WTC11 (cell line): ENCODE results near the gene CEBPZOS. TPM values are rescaled to one million over a fixed set of nuclear protein-coding genes. Genes with fewer than 3 reads are reported as not detected.

Experiments
- ATAC-seq: fragments of 200-7000 bp; cut with Tn5 transposase; 2 replicates; pipeline ENCODE4 v1.10.0; 2021; ENCODE audit warnings: mild to moderate bottlenecking, moderate library complexity
- CTCF ChIA-PET: fragments of 300-600 bp; sonication (Branson Sonifier 250); formaldehyde crosslinking; loops from one replicate; lab custom pipeline; 2021; ENCODE audit warnings: antibody characterized with exemption; lab: Charles Lee
- POLR2A ChIA-PET: fragments of 350-600 bp; sonication (Branson Sonifier 250); formaldehyde crosslinking; loops from one replicate; lab custom pipeline; 2021; ENCODE audit warnings: antibody characterized with exemption; lab: Charles Lee
- DNase-seq: peaks from one replicate; pipeline ENCODE4 v3.0.0; 2021; ENCODE audit warnings: low spot score
- H3K27ac Mint-ChIP-seq: 2 replicates; pipeline ENCODE4 v1.8.0; 2021; ENCODE audit warnings: mixed read lengths
- H3K27me3 Mint-ChIP-seq: 2 replicates; pipeline ENCODE4 v1.8.0; 2021; ENCODE audit warnings: low read depth, mild to moderate bottlenecking, moderate library complexity, mixed read lengths
- H3K36me3 Mint-ChIP-seq: 2 replicates; pipeline ENCODE4 v1.8.0; 2021; ENCODE audit warnings: mixed read lengths
- H3K4me1 Mint-ChIP-seq: 2 replicates; pipeline ENCODE4 v1.8.0; 2022; ENCODE audit warnings: mixed read lengths
- H3K4me3 Mint-ChIP-seq: 2 replicates; pipeline ENCODE4 v1.8.0; 2021; ENCODE audit warnings: mild to moderate bottlenecking, moderate library complexity, mixed read lengths
- H3K9me3 Mint-ChIP-seq: 2 replicates; pipeline ENCODE4 v1.8.0; 2021; ENCODE audit warnings: mixed read lengths
- ATF1 ChIP-seq: sonication (generic); formaldehyde crosslinking; IDR thresholded peaks from 2 replicates; pipeline ENCODE4 v1.8.1; 2023; ENCODE audit warnings: mild to moderate bottlenecking, moderate library complexity, missing genetic modification reagents
- ATF2 ChIP-seq: sonication (generic); formaldehyde crosslinking; IDR thresholded peaks from 2 replicates; pipeline ENCODE4 v1.8.1; 2022; ENCODE audit warnings: low read depth, missing genetic modification reagents, borderline replicate concordance
- CREM ChIP-seq: sonication (generic); formaldehyde crosslinking; IDR thresholded peaks from 2 replicates; pipeline ENCODE4 v1.8.1; 2022; ENCODE audit warnings: mild to moderate bottlenecking, missing genetic modification reagents, moderate library complexity
- ELF4 ChIP-seq: sonication (generic); formaldehyde crosslinking; IDR thresholded peaks from 2 replicates; pipeline ENCODE4 v1.8.1; 2022; ENCODE audit warnings: low read depth, mild to moderate bottlenecking, moderate library complexity, missing genetic modification reagents
- FOXJ3 ChIP-seq: sonication (generic); formaldehyde crosslinking; IDR thresholded peaks from 2 replicates; pipeline ENCODE4 v1.9.0; 2021; ENCODE audit warnings: missing genetic modification reagents, mild to moderate bottlenecking, borderline replicate concordance
- FOXK1 ChIP-seq: sonication (generic); formaldehyde crosslinking; IDR thresholded peaks from 2 replicates; pipeline ENCODE4 v1.8.0; 2022; ENCODE audit warnings: mild to moderate bottlenecking, moderate library complexity, missing genetic modification reagents
- GTF2I ChIP-seq: fragments of 250-450 bp; sonication (Bioruptor Pico); conservative IDR thresholded peaks from 2 replicates; pipeline ENCODE4 v1.4.0; 2021; ENCODE audit warnings: mild to moderate bottlenecking
- HMGA2 ChIP-seq: fragments of 250-450 bp; sonication (Bioruptor Pico); IDR thresholded peaks from 2 replicates; pipeline ENCODE4 v1.4.0; 2021; ENCODE audit warnings: mild to moderate bottlenecking, moderate library complexity
- IRF2 ChIP-seq: sonication (generic); formaldehyde crosslinking; IDR thresholded peaks from 2 replicates; pipeline ENCODE4 v1.8.0; 2022; ENCODE audit warnings: low read depth, missing genetic modification reagents, borderline replicate concordance
- JUN ChIP-seq: sonication (generic); formaldehyde crosslinking; IDR thresholded peaks from 2 replicates; pipeline ENCODE4 v1.8.0; 2023; ENCODE audit warnings: mild to moderate bottlenecking, missing genetic modification reagents
- NR2C2 ChIP-seq: sonication (generic); formaldehyde crosslinking; IDR thresholded peaks from 2 replicates; pipeline ENCODE4 v1.8.0; 2022; ENCODE audit warnings: mild to moderate bottlenecking, missing genetic modification reagents
- OVOL2 ChIP-seq: fragments of 250-450 bp; sonication (Bioruptor Pico); IDR thresholded peaks from 2 replicates; pipeline ENCODE4 v1.9.0; 2021; ENCODE audit warnings: mild to moderate bottlenecking, borderline replicate concordance
- SP1 ChIP-seq: sonication (generic); formaldehyde crosslinking; conservative IDR thresholded peaks from 2 replicates; pipeline ENCODE4 v1.8.1; 2022; ENCODE audit warnings: missing genetic modification reagents
- TEAD1 ChIP-seq: sonication (generic); formaldehyde crosslinking; IDR thresholded peaks from 2 replicates; pipeline ENCODE4 v1.8.0; 2022; ENCODE audit warnings: mild to moderate bottlenecking, missing genetic modification reagents
- ZNF121 ChIP-seq: sonication (generic); formaldehyde crosslinking; IDR thresholded peaks from 2 replicates; pipeline ENCODE4 v1.8.0; 2023; ENCODE audit warnings: missing genetic modification reagents
- ZNF263 ChIP-seq: sonication (generic); formaldehyde crosslinking; IDR thresholded peaks from 2 replicates; pipeline ENCODE4 v1.8.1; 2022; ENCODE audit warnings: low read depth, mild to moderate bottlenecking, moderate library complexity, missing genetic modification reagents
- ZNF671 ChIP-seq: fragments of 250-450 bp; sonication (Bioruptor Pico); IDR thresholded peaks from 2 replicates; pipeline ENCODE4 v1.8.0; 2021; ENCODE audit warnings: mild to moderate bottlenecking
- total RNA-seq: library from RNA; stranded (reverse); gene quantifications from 3 replicates; pipeline ENCODE4 v1.2.3, GENCODE V29; 2021
- TF ChIP-seq, protein P1 (sequence below): sonication (generic); formaldehyde crosslinking; IDR thresholded peaks from 2 replicates; pipeline ENCODE4 v1.8.1; 2022; ENCODE audit warnings: mild to moderate bottlenecking, moderate library complexity, missing genetic modification reagents
- TF ChIP-seq, protein P2 (sequence below): fragments of 250-450 bp; sonication (Bioruptor Pico); IDR thresholded peaks from 2 replicates; pipeline ENCODE4 v1.9.0; 2021; ENCODE audit warnings: mild to moderate bottlenecking, borderline replicate concordance
- TF ChIP-seq, protein P3 (sequence below): sonication (generic); formaldehyde crosslinking; IDR thresholded peaks from 2 replicates; pipeline ENCODE4 v1.8.1; 2023; ENCODE audit warnings: mild to moderate bottlenecking, missing genetic modification reagents, moderate library complexity
- TF ChIP-seq, protein P4 (sequence below): sonication (generic); formaldehyde crosslinking; IDR thresholded peaks from 2 replicates; pipeline ENCODE4 v1.8.1; 2023; ENCODE audit warnings: mild to moderate bottlenecking, missing genetic modification reagents
- TF ChIP-seq, protein P5 (sequence below): sonication (generic); formaldehyde crosslinking; IDR thresholded peaks from 2 replicates; pipeline ENCODE4 v1.8.1; 2022; ENCODE audit warnings: missing genetic modification reagents, borderline replicate concordance

The CEBPZOS gene
- total RNA-seq, 1 experiment from 2014 or later: 129 TPM

GRCh38 chr2:37215250-37215649, 19.0 kb downstream of the CEBPZOS start (continued):
- TF ChIP-seq IRF2 (no peak), OVOL2 (CRISPR knock-in tag) (no peak), HMGA2 (CRISPR knock-in tag) (no peak), GTF2I (CRISPR knock-in tag) (no peak), CREM (CRISPR knock-in tag) (no peak), ELF4 (no peak), ZNF671 (no peak), ATF1 (no peak), TEAD1 (CRISPR knock-in tag) (no peak), ATF2 (CRISPR knock-in tag) (no peak), JUN (CRISPR knock-in tag) (no peak), FOXJ3 (CRISPR knock-in tag) (no peak)
- TF ChIP-seq, protein P1, sequence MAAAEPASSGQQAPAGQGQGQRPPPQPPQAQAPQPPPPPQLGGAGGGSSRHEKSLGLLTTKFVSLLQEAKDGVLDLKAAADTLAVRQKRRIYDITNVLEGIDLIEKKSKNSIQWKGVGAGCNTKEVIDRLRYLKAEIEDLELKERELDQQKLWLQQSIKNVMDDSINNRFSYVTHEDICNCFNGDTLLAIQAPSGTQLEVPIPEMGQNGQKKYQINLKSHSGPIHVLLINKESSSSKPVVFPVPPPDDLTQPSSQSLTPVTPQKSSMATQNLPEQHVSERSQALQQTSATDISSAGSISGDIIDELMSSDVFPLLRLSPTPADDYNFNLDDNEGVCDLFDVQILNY (CRISPR knock-in tag): no peak
- TF ChIP-seq, protein P2, sequence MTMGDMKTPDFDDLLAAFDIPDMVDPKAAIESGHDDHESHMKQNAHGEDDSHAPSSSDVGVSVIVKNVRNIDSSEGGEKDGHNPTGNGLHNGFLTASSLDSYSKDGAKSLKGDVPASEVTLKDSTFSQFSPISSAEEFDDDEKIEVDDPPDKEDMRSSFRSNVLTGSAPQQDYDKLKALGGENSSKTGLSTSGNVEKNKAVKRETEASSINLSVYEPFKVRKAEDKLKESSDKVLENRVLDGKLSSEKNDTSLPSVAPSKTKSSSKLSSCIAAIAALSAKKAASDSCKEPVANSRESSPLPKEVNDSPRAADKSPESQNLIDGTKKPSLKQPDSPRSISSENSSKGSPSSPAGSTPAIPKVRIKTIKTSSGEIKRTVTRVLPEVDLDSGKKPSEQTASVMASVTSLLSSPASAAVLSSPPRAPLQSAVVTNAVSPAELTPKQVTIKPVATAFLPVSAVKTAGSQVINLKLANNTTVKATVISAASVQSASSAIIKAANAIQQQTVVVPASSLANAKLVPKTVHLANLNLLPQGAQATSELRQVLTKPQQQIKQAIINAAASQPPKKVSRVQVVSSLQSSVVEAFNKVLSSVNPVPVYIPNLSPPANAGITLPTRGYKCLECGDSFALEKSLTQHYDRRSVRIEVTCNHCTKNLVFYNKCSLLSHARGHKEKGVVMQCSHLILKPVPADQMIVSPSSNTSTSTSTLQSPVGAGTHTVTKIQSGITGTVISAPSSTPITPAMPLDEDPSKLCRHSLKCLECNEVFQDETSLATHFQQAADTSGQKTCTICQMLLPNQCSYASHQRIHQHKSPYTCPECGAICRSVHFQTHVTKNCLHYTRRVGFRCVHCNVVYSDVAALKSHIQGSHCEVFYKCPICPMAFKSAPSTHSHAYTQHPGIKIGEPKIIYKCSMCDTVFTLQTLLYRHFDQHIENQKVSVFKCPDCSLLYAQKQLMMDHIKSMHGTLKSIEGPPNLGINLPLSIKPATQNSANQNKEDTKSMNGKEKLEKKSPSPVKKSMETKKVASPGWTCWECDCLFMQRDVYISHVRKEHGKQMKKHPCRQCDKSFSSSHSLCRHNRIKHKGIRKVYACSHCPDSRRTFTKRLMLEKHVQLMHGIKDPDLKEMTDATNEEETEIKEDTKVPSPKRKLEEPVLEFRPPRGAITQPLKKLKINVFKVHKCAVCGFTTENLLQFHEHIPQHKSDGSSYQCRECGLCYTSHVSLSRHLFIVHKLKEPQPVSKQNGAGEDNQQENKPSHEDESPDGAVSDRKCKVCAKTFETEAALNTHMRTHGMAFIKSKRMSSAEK (CRISPR knock-in tag): no peak
- TF ChIP-seq, protein P3, sequence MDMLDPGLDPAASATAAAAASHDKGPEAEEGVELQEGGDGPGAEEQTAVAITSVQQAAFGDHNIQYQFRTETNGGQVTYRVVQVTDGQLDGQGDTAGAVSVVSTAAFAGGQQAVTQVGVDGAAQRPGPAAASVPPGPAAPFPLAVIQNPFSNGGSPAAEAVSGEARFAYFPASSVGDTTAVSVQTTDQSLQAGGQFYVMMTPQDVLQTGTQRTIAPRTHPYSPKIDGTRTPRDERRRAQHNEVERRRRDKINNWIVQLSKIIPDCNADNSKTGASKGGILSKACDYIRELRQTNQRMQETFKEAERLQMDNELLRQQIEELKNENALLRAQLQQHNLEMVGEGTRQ: no peak
- TF ChIP-seq, all 79 proteins: peak for 0

DNA sequence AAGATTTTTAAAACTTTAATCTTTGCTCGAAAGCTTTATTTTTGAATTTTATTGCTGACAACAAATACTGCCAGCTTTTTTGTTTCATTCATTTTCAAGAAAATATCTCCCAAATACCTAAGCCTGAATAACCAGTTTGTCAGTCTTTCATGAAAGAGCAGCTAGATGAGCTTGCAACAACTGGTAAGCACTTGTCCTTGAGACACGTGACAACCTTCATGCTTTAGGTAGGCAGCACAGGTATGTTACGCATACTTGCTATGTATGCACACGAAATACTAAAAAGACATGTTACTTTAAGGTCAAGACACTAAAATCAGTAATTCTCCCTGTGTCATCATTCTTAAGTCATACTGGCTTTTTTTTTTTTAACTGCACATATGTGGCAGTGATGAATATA, 22.8 kb downstream of the CEBPZOS start:
- H3K27me3 Mint-ChIP-seq: no peaks in the 10 kb centered on the region
- POLR2A ChIA-PET: no interaction called here
- CTCF ChIA-PET: no interaction called here
- TF ChIP-seq ZNF121 (CRISPR knock-in tag) (no peak), ZNF263 (CRISPR knock-in tag) (no peak)
- H3K4me1 Mint-ChIP-seq: peaks cover 19% of the 10 kb centered on the region
- H3K4me3 Mint-ChIP-seq: no peak overlapping the region
- ATAC-seq (no peak), DNase-seq (no peak)
- peaks cover 3% of the 10 kb centered on the region; the same call in 1 of the 2 replicates for H3K9me3 Mint-ChIP-seq
- H3K27ac Mint-ChIP-seq: peak overlapping the region; percentile 33
- H3K36me3 Mint-ChIP-seq: peaks cover 91% of the 10 kb centered on the region

GRCh38 chr2:37223131-37223530, 26.8 kb downstream of the CEBPZOS start:
- H3K27ac Mint-ChIP-seq: peak overlapping the region; percentile 46
- peaks cover 48% of the 10 kb centered on the region for H3K4me1 Mint-ChIP-seq
- DNase-seq: no peak
- no peaks in the 10 kb centered on the region for H3K27me3 Mint-ChIP-seq
- ATAC-seq: no peak
- peaks cover 80% of the 10 kb centered on the region for H3K36me3 Mint-ChIP-seq
- H3K9me3 Mint-ChIP-seq: peaks cover 3% of the 10 kb centered on the region; the same call in 1 of the 2 replicates
- POLR2A ChIA-PET: no interaction called here
- CTCF ChIA-PET: interaction anchor here (1.0 kb wide), 1 partner anchor 9 kb away, joined by 3 read pairs; the partner anchor contains the start of gene NDUFAF7
- no peak overlapping the region for H3K4me3 Mint-ChIP-seq
- TF ChIP-seq FOXK1 (no peak), OVOL2 (CRISPR knock-in tag) (no peak), IRF2 (no peak), NR2C2 (CRISPR knock-in tag) (no peak), SP1 (CRISPR knock-in tag) (no peak)
- TF ChIP-seq, protein P4, sequence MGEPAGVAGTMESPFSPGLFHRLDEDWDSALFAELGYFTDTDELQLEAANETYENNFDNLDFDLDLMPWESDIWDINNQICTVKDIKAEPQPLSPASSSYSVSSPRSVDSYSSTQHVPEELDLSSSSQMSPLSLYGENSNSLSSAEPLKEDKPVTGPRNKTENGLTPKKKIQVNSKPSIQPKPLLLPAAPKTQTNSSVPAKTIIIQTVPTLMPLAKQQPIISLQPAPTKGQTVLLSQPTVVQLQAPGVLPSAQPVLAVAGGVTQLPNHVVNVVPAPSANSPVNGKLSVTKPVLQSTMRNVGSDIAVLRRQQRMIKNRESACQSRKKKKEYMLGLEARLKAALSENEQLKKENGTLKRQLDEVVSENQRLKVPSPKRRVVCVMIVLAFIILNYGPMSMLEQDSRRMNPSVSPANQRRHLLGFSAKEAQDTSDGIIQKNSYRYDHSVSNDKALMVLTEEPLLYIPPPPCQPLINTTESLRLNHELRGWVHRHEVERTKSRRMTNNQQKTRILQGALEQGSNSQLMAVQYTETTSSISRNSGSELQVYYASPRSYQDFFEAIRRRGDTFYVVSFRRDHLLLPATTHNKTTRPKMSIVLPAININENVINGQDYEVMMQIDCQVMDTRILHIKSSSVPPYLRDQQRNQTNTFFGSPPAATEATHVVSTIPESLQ (CRISPR knock-in tag): no peak
- TF ChIP-seq, protein P5, sequence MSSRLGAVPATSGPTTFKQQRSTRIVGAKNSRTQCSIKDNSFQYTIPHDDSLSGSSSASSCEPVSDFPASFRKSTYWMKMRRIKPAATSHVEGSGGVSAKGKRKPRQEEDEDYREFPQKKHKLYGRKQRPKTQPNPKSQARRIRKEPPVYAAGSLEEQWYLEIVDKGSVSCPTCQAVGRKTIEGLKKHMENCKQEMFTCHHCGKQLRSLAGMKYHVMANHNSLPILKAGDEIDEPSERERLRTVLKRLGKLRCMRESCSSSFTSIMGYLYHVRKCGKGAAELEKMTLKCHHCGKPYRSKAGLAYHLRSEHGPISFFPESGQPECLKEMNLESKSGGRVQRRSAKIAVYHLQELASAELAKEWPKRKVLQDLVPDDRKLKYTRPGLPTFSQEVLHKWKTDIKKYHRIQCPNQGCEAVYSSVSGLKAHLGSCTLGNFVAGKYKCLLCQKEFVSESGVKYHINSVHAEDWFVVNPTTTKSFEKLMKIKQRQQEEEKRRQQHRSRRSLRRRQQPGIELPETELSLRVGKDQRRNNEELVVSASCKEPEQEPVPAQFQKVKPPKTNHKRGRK (CRISPR knock-in tag): no peak
